Esophagus mucosa (tissue), 1 donor: ENCODE measurements around the gene KCNH6. TPM values are rescaled to one million over a fixed set of nuclear protein-coding genes. Genes with fewer than 3 reads are reported as not detected.

Experiments used
- ATAC-seq: fragments of 200-7000 bp; cut with Tn5 transposase; one replicate; pipeline ENCODE4 v1.9.1; 2020
- total RNA-seq: library from RNA; stranded (reverse); gene quantifications from one replicate; pipeline ENCODE4 v1.2.4, GENCODE V29; 2023
- donor health status: DM: yes; HTN: yes; CAD: no.

Gene KCNH6
- not detected for total RNA-seq

- ATAC-seq: no peak
Observed at GRCh38 chr17:63523253-63523855, at the start of gene KCNH6. TSS of gene KCNH6 (plus strand) at chr17:63523358. CDS start at chr17:63523414, 56 bp downstream.

DNA sequence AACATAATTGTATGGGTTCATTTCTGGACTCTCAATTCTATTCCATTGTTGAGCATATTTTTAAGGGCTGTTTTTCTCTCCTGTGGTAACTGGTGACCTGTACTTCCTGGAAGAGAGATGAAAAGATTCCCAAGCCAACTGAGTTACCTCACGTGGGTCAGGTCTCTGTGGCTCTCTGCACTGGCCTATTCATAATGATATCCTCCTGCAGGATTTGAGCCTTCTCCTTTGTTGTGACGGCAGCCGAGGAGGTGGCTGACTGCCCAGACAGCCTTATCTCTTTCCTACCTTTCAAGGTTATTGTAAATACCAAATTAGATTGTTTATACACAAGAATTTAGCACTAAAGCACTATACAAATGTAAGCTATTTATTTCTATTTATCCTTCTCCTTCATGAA lies 49.0 kb upstream of the KCNH6 start:
- ATAC-seq: no peak

DNA sequence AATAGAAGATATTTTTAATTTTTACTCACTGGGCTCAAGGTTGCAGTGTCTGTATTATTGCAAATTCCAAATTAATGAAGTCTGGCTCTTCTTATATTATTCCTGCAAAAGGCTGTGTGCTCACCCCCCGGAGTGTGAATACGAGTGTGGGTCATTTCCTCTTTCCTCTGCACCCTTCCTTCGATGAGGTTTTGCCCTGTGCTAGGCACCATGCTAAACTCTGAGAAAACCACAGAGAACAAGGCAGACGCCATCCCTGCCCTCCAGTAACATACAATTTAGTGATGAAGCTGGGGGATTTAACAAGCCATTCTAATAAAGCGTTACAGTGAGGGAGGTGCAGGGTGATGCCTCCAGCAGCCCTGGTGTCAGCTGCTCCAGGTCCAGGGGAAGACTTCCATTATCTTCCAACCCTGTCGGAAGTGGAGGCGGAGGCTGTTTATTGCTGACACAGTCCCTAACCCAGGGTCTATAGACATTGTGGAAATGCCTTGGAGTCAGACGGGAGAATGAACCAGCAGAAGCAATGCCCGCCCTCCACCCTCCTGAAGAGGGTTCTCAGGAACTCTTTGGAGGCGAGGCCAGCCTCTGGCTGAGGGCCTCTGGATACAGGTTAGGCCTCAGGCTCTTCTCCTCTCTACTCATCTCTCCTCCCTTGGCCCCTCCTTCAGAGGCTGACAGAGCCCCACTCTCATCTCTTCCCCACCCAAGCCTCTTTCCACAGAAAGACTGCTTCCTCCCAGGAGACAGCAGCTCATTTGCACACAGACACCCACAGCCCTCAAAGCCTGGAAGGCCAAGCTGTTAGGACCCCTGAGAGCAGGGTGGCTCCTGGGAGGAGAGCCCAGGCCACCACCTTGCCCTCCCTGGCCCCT lies 48.3 kb upstream of the KCNH6 start:
- ATAC-seq: no peak

- ATAC-seq: no peak
Observed at GRCh38 chr17:63475491-63476412, 47.4 kb upstream of the KCNH6 start.

DNA sequence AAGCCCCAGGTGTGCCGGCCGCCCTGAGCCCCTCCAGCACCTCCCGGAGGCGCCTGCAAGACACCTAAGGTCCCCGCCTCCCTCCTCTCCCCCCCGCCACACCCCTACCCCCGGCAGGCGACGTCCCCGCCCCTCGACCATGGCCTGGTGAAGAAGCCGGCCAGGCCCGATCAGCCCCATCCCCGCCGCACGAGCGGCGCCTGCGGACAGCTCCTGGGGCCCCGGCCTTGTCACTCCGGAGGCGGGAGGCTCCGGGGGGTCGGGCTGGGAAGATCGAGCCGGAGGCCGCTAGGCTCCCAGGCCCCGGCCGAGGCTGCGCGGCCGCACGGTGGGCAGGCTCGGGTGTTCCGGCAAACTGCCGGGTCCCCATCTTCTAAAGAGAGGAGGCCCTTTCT lies 46.7 kb upstream of the KCNH6 start:
- no peak for ATAC-seq

GRCh38 chr17:63476854-63477479 lies 46.2 kb upstream of the KCNH6 start, which contains the start of gene ACE:
TSS of gene ACE (plus strand) at chr17:63477061. CDS start at chr17:63477095, 34 bp downstream.
- ATAC-seq: no peak

GRCh38 chr17:63477480-63478440 lies 45.4 kb upstream of the KCNH6 start:
- no peak for ATAC-seq

DNA sequence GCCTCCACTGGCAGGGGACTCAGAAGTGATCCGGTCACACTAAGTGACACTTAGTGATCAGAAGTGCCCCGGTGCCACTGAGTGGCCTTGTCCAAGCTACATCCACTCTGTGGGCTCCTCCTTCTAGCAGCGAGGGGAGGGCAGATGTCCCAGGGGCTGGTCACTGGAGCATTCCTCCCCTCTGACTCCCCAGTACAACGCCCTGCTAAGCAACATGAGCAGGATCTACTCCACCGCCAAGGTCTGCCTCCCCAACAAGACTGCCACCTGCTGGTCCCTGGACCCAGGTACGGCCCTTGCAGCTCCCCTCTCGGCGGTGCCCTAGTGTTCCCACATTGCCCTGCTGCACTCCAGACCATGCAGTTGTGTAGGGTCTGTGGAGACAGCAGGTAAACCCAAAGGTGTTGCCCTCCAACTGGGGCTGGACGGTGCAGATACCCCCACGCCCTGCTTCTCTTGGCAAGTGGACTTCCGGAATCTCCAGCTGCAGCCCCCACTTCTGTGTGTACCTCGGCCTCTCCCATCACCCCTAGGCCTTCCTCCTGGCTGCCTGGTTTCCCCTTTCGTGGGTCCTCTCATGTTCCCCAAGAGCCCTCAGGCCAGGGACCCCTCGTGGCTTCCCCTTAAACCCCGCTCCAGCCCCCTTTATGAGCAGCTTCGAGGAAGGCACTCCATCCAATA lies 44.2 kb upstream of the KCNH6 start:
- peak; percentile 94 for ATAC-seq

GRCh38 chr17:63479495-63480184 lies 43.5 kb upstream of the KCNH6 start:
- ATAC-seq: no peak

DNA sequence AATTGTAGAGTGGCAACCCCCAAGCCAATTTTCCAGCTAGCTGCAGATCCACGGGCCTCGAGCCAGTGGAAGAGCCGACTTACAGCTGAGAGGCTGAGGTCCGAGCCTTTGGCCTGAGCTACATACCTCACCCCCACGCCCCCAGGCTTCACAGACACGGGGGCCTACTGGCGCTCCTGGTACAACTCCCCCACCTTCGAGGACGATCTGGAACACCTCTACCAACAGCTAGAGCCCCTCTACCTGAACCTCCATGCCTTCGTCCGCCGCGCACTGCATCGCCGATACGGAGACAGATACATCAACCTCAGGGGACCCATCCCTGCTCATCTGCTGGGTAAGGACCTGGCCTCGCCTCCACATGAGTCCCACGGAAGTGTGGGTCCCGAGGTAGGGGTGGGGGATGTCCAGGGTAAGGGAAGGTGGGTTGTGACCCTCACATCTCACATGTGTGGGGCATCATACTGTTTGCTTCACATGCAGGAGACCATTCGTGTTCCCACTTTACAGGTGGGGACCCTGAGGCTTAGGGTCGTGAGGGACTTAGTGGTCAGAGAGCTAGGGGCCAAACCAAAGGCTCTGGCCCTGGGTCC lies 42.9 kb upstream of the KCNH6 start:
- ATAC-seq: no peak

- ATAC-seq: no peak
Observed at GRCh38 chr17:63480826-63481487, 42.2 kb upstream of the KCNH6 start.

DNA sequence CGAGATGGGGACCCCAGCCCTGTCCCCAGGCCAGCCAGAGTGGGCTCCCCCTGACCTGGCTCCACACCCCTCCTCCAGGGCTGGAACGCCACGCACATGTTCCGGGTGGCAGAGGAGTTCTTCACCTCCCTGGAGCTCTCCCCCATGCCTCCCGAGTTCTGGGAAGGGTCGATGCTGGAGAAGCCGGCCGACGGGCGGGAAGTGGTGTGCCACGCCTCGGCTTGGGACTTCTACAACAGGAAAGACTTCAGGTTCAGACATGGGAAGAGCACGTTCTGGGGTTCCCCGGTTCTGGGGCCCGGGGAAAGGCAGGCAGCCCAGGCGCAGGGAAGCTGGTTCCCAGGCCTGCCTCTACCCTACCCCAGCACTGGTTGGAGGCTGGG lies 41.7 kb upstream of the KCNH6 start:
- ATAC-seq: no peak

DNA sequence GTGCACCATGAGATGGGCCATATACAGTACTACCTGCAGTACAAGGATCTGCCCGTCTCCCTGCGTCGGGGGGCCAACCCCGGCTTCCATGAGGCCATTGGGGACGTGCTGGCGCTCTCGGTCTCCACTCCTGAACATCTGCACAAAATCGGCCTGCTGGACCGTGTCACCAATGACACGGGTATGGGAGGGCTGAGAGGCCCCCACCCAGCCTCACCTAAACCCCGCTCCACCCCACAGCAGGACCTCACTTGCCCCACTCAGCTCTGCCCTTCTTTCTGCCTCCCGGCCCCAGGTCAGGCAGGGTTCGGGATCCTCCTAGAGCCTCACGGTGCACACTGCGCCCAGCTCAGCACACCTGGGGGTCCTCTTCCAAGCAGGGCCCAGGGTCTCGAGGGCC lies 40.6 kb upstream of the KCNH6 start:
- no peak for ATAC-seq

DNA sequence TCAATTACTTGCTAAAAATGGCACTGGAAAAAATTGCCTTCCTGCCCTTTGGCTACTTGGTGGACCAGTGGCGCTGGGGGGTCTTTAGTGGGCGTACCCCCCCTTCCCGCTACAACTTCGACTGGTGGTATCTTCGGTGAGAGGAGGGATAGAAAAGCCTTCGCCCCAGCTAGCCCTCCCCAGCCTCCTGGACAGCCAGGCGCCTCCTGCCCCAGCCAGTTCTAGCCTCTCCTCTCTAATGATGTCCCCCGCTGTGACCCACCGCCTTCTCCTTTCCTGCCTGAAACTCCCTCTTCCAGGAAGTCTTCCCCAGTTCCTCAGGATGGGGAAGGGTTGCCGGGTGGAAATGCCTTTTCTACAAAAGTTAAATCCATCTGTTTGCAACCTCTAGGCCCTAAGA lies 40.1 kb upstream of the KCNH6 start:
- ATAC-seq: no peak

GRCh38 chr17:63483655-63484575 lies 39.2 kb upstream of the KCNH6 start:
- ATAC-seq: no peak

DNA sequence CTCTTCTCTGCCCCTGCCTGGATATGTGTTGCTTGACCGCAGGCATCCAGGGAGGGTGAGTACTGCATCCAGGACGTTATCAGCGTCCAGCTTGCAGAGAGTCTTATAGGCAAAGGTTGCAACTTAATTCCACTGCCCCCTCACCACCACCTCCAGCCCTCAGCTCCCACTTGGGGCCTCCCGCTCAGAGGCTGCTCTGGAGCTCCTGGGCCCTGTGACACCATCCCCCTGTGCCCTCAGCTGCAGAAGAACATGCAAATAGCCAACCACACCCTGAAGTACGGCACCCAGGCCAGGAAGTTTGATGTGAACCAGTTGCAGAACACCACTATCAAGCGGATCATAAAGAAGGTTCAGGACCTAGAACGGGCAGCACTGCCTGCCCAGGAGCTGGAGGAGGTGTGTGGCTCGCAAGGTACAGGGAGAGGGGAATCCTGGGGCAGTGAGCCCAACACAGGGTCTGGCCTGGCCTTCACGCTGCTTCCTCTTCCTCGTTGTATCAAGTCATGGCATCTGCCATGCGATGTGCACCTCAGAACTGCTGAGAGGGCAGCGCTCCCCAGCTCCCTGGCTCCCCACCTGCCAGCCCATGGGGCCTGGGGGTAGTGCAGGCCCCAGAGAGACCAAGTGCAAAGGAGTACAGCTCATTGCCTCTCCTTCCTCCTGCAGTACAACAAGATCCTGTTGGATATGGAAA lies 36.7 kb upstream of the KCNH6 start:
- no peak for ATAC-seq

GRCh38 chr17:63487014-63487339 lies 36.2 kb upstream of the KCNH6 start:
- ATAC-seq: no peak
